Measurements from ENCODE around the gene ARHGAP35. TPM values are rescaled to one million over a fixed set of nuclear protein-coding genes. Genes with fewer than 3 reads are reported as not detected.
"Not testable (repeated sequence)": the region's sequence is repeated elsewhere in the genome, so short reads cannot be mapped to it uniquely, and the experiment has no call there.

The ARHGAP35 gene
- total RNA-seq, 1 experiment from 2014 or later = 81.7 TPM

DNA sequence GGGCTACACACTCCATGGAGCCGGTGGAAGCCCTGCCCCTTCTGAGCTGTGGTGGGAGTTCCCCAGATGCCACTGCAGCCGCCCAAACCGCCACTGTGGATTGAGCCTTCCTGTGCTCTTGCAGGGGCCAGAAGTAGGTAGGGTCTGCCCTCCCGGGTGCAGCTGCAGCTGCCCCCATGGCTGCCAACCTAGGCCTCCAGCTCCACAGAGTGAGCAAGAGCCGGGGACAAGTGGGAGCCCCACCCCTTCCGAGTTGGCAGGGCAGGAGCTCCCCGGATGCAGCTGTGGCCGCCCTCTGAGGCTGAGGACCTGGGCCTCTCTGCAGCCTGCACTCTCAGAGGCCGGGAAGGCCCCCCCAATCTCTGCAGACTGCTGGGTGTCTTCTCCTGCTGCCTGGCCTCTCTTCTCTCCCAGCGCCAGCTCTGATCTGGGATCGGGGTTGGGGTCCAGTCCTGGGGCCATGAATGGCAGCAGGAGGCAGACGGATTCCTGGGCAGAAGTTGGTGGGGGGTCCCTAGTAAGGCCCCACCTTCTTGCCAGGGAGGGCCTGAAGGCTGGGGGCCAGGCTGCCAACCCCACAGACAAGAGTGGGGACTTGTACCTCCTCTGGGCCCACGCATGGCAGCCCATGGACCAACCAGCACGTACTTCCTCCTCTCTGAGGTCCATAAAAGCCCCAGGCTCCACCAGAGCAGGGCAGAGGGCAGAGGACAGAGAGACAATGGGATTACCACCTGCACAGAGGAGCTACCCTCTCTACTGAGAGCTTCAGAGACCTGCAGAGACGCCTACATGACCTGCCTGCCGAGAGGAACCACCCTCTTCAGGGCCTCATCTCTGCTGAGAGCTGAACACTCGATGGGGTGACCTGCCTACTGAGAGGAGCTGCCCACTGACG lies 39.0 kb upstream of the ARHGAP35 start:
- Histone ChIP-seq H3K36me3 (ENCODE audit: control insufficient read depth, insufficient read depth, low read length) (no peaks in the 10 kb centered on the region), H3K27me3 (replicated peaks; ENCODE audit: control insufficient read depth, insufficient read depth, low read length) (no peaks in the 10 kb centered on the region), H3K4me3 (ENCODE audit: low read depth, low read length) (no peak overlapping the region), H3K4me1 (peaks cover 16% of the 10 kb centered on the region), H3K9me3 (no peaks in the 10 kb centered on the region; the same call in 1 of the 2 replicates)
- Mint-ChIP-seq H3K27ac (ENCODE audit: unreplicated experiment) (no peak overlapping the region), H3K4me1 (ENCODE audit: low read depth, unreplicated experiment) (peaks cover 13% of the 10 kb centered on the region), H3K4me3 (ENCODE audit: unreplicated experiment) (no peak overlapping the region), H3K9me3 (ENCODE audit: unreplicated experiment) (no peaks in the 10 kb centered on the region), H3K36me3 (ENCODE audit: insufficient read depth, unreplicated experiment) (no peaks in the 10 kb centered on the region), H3K27me3 (ENCODE audit: insufficient read depth, unreplicated experiment) (no peaks in the 10 kb centered on the region)
- BruUV-seq (replicated peaks) = no TSS peak
- ChIA-PET CTCF (interaction anchor here (0.6 to 2.5 kb wide), 2 partner anchors 10 to 19 kb away, joined by 4 to 17 read pairs; no protein-coding TSS in a partner anchor), POLR2A (interaction anchor here (0.6 kb wide), 1 partner anchor 29 kb away, joined by 3 read pairs; the partner anchor contains the start of gene AP2S1)
- TF ChIP-seq, protein P1, sequence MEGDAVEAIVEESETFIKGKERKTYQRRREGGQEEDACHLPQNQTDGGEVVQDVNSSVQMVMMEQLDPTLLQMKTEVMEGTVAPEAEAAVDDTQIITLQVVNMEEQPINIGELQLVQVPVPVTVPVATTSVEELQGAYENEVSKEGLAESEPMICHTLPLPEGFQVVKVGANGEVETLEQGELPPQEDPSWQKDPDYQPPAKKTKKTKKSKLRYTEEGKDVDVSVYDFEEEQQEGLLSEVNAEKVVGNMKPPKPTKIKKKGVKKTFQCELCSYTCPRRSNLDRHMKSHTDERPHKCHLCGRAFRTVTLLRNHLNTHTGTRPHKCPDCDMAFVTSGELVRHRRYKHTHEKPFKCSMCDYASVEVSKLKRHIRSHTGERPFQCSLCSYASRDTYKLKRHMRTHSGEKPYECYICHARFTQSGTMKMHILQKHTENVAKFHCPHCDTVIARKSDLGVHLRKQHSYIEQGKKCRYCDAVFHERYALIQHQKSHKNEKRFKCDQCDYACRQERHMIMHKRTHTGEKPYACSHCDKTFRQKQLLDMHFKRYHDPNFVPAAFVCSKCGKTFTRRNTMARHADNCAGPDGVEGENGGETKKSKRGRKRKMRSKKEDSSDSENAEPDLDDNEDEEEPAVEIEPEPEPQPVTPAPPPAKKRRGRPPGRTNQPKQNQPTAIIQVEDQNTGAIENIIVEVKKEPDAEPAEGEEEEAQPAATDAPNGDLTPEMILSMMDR (IDR thresholded peaks at IDR 0.05; ENCODE audit: insufficient read depth in 1 of 2, low read depth in 1 of 2, low read length in 1 of 2, severe bottlenecking in 1 of 2, unreplicated experiment in 1 of 2) = no peak
- no peak for DNase-seq
- intact Hi-C loops (cut with micrococcal nuclease; ENCODE audit: unreplicated experiment) = loop anchor here (2.0 kb wide), 1 partner anchor 35 kb away; no protein-coding TSS in a partner anchor

DNA sequence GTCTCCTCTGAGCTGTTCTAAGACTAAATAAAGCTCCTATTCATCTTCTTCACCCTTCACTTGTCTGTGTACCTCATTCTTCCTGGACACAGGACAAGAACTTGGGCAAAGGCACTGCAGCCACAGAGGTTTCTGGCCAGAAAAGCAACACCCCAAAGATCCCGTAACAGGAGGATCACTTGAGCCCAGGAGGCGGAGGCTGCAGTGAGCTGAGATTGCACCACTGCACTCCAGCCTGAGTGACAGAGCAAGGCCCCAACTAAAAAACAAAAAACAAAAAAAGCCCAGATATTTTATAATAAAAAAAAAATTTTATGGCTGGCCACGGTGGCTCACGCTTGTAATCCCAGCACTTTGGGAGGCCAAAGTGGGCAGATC lies 38.4 kb upstream of the ARHGAP35 start:
- ChIA-PET POLR2A (interaction anchor here (0.6 kb wide), 2 partner anchors 19 to 28 kb away, joined by 3 to 6 read pairs; partner anchors contain the start of gene AP2S1), CTCF (interaction anchor here (2.5 kb wide), 1 partner anchor 18 kb away, joined by 17 read pairs; no protein-coding TSS in a partner anchor)
- H3K9me3 ChIP-seq; BruUV-seq (replicated peaks); H3K36me3 ChIP-seq (ENCODE audit: control insufficient read depth, insufficient read depth, low read length); intact Hi-C loops (cut with micrococcal nuclease; ENCODE audit: unreplicated experiment); H3K4me3 ChIP-seq (ENCODE audit: low read depth, low read length); H3K9me3 Mint-ChIP-seq (ENCODE audit: unreplicated experiment); H3K27ac Mint-ChIP-seq (ENCODE audit: unreplicated experiment); H3K36me3 Mint-ChIP-seq (ENCODE audit: insufficient read depth, unreplicated experiment); H3K27me3 Mint-ChIP-seq (ENCODE audit: insufficient read depth, unreplicated experiment); H3K4me3 Mint-ChIP-seq (ENCODE audit: unreplicated experiment); H3K27me3 ChIP-seq (replicated peaks; ENCODE audit: control insufficient read depth, insufficient read depth, low read length); DNase-seq: not testable (repeated sequence)
- H3K4me1 Mint-ChIP-seq (ENCODE audit: low read depth, unreplicated experiment) = peaks cover 13% of the 10 kb centered on the region
- peaks cover 16% of the 10 kb centered on the region for H3K4me1 ChIP-seq

DNA sequence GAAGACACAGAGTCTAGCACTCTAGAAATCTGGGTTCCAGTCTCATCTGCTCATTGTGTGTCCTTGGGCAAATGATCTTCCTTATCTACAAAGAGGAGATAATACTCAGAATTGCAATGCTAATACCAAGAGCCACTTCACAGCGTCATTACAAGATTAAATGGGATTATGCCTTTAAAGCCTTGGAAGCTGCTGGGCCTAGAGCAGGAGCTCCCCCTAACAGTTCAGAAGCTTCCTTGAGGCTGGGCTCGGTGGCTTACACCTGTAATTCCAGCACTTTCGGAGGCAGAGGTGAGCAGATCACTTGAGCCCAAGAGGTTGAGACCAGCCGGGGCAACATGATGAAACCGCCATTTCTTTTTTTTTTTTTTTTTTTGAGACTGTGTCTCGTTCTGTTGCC lies 37.7 kb upstream of the ARHGAP35 start:
- Histone ChIP-seq H3K27me3 (replicated peaks; ENCODE audit: control insufficient read depth, insufficient read depth, low read length) (no peaks in the 10 kb centered on the region), H3K4me3 (ENCODE audit: low read depth, low read length) (no peak overlapping the region), H3K9me3 (no peaks in the 10 kb centered on the region; the same call in 1 of the 2 replicates), H3K4me1 (peaks cover 16% of the 10 kb centered on the region), H3K36me3 (ENCODE audit: control insufficient read depth, insufficient read depth, low read length) (no peaks in the 10 kb centered on the region)
- H3K4me1 Mint-ChIP-seq (ENCODE audit: low read depth, unreplicated experiment) = peaks cover 13% of the 10 kb centered on the region
- H3K27me3 Mint-ChIP-seq (ENCODE audit: insufficient read depth, unreplicated experiment) = no peaks in the 10 kb centered on the region
- intact Hi-C loops (cut with micrococcal nuclease; ENCODE audit: unreplicated experiment) = no loop called here
- TF ChIP-seq, protein P1 (IDR thresholded peaks at IDR 0.05; ENCODE audit: insufficient read depth in 1 of 2, low read depth in 1 of 2, low read length in 1 of 2, severe bottlenecking in 1 of 2, unreplicated experiment in 1 of 2) = no peak
- H3K4me3 Mint-ChIP-seq (ENCODE audit: unreplicated experiment) = no peak overlapping the region
- ChIA-PET CTCF (interaction anchor here (0.7 to 2.5 kb wide), 2 partner anchors 17 to 122 kb away, joined by 7 to 17 read pairs; no protein-coding TSS in a partner anchor), POLR2A (interaction anchor here (0.6 kb wide), 1 partner anchor 20 kb away, joined by 6 read pairs; no protein-coding TSS in a partner anchor)
- BruUV-seq (replicated peaks) = no TSS peak
- no peaks in the 10 kb centered on the region for H3K36me3 Mint-ChIP-seq (ENCODE audit: insufficient read depth, unreplicated experiment)
- H3K9me3 Mint-ChIP-seq (ENCODE audit: unreplicated experiment) = no peaks in the 10 kb centered on the region
- no peak overlapping the region for H3K27ac Mint-ChIP-seq (ENCODE audit: unreplicated experiment)
- DNase-seq = no peak
